T-helper 2 cell treated with Interferon-gamma antibody and Interleukin-4, amounts not matched to agents 5 μg/mL and 100 μg/mL, for 36 hours (primary cell): ENCODE results near the gene CRACR2B.

ENCODE experiments used
- DNase-seq: peaks from one replicate; pipeline ENCODE4 v3.0.0; 2021; ENCODE audit warnings: low spot score
- H3K27ac Mint-ChIP-seq: one replicate; pipeline ENCODE4 v1.8.0; 2021; ENCODE audit warnings: mild to moderate bottlenecking, mixed read lengths
- H3K27me3 Mint-ChIP-seq: one replicate; pipeline ENCODE4 v1.8.0; 2021; ENCODE audit warnings: low read depth, mixed read lengths
- H3K36me3 Mint-ChIP-seq: one replicate; pipeline ENCODE4 v1.8.0; 2021; ENCODE audit warnings: low read depth, mixed read lengths
- H3K4me1 Mint-ChIP-seq: one replicate; pipeline ENCODE4 v1.8.0; 2021; ENCODE audit warnings: low read depth, mixed read lengths
- H3K4me3 Mint-ChIP-seq: one replicate; pipeline ENCODE4 v1.8.0; 2022; ENCODE audit warnings: mild to moderate bottlenecking, moderate library complexity, mixed read lengths
- H3K9me3 Mint-ChIP-seq: one replicate; pipeline ENCODE4 v1.8.0; 2021; ENCODE audit warnings: mixed read lengths

Gene CRACR2B

DNA sequence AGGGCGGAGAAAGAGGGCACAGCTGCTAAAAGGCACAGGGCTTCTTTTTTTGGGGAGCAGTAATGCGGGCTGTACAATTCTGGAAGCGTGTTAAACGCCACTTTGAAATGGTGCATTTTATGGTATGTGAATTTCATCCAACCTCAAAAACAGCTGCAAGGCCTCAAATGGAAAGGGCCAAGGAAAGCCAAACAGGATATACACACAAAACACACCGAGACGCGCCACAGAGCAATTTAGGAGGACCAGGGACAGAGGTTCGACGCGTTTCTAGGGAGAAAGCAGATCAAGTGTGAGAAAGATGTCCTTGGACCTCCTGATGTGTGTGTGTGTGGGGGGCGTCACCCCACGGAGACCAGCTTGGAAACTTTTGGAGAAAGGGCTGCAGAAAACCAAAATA lies 46.0 kb downstream of the CRACR2B start:
- Mint-ChIP-seq H3K27ac (no peak overlapping the region), H3K4me1 (no peaks in the 10 kb centered on the region), H3K4me3 (no peak overlapping the region), H3K36me3 (no peaks in the 10 kb centered on the region), H3K27me3 (no peaks in the 10 kb centered on the region), H3K9me3 (no peaks in the 10 kb centered on the region)
- no peak for DNase-seq

DNA sequence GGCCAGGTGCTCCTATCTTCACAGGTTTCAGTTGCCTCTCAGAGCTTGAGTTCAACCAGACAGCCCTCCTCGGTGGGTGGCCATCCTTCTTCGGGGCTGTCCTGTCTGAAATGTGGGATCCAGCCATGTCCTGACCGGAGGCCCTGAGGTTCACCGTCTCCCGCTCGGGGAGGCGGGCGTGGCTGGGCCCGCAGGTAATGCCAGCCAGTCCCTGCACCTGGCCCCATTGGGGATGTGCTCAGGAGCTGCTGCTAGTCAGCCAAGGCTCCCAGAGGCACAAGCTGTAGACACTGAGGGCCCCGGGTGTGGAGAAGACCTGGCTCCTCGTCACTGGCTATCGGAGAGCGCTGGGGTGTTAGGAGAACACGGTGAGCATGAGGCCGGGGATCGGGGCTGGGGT lies 47.5 kb downstream of the CRACR2B start:
- H3K9me3 Mint-ChIP-seq = no peaks in the 10 kb centered on the region
- H3K27me3 Mint-ChIP-seq = no peaks in the 10 kb centered on the region
- no peak overlapping the region for H3K4me3 Mint-ChIP-seq
- no peak overlapping the region for H3K27ac Mint-ChIP-seq
- no peak for DNase-seq
- H3K4me1 Mint-ChIP-seq = no peaks in the 10 kb centered on the region
- peaks cover 3% of the 10 kb centered on the region for H3K36me3 Mint-ChIP-seq

DNA sequence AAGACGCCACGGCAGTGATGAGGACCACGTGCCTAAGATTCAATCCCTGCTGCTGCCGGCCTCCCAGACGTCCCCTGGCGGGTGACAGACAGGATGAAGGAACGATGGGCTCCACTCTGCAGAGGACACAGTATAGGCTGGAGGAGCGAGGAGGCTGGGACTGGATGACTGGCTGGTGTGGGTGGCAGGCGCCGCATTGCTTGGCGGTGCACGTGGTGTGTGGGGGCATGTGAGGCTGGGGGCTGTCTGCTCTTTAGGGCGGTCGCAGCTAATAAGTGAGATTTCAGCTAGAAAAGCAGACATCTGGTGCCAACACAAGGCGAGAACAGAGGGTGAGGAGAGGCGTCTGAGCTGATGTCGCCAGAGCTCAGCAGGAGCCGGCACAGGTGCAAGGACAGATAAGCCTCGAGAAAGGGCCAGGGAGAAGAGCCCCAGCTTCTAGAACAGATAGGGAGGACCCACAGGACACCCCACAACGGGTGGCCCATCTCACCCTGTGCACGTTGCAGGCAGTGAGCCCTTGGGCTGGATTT lies 48.1 kb downstream of the CRACR2B start:
- Mint-ChIP-seq H3K36me3 (peaks cover 3% of the 10 kb centered on the region), H3K27ac (no peak overlapping the region), H3K9me3 (no peaks in the 10 kb centered on the region), H3K4me3 (no peak overlapping the region), H3K4me1 (no peaks in the 10 kb centered on the region), H3K27me3 (no peaks in the 10 kb centered on the region)
- DNase-seq = no peak

DNA sequence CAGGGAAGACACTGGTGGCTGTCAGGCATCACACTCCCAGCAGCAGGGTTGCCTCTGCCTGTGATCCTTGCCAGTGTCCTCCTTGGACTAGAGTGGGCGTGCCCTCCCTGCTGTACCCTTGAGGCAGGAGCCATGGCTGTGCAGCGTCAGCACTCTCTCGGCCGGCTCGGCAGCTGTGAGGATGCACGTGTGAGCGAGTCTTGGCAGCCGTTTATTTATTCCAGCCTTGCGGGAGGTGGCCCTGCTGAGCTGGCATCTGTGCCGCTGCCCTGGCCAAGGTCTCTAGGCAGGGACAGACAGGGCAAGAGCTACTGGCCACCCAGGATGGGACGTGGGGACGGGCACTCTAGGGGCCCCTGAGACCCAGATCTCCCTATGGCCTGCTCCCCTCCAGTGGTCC lies 48.8 kb downstream of the CRACR2B start:
- Mint-ChIP-seq H3K4me1 (no peaks in the 10 kb centered on the region), H3K4me3 (no peak overlapping the region), H3K36me3 (peaks cover 3% of the 10 kb centered on the region), H3K27me3 (no peaks in the 10 kb centered on the region), H3K27ac (no peak overlapping the region), H3K9me3 (no peaks in the 10 kb centered on the region)
- DNase-seq = no peak

DNA sequence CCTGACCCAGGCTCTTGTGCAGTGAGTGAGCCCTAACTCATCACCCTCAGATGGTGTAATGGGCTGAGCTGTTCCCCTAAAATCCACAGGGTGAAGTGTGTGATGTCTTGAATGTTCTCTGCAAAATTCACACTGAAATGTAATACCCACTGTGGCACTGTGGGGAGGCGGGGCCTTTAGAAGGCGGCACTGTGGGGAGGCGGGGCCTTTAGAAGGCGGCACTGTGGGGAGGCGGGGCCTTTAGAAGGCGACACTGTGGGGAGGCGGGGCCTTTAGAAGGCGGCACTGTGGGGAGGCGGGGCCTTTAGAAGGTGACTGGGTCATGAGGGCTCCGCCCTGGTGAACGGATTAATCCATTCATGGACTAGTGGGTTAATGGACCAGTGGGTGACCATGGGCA lies 49.8 kb downstream of the CRACR2B start:
- DNase-seq = peak; percentile 12
- Mint-ChIP-seq H3K4me3 (no peak overlapping the region), H3K36me3 (peaks cover 7% of the 10 kb centered on the region), H3K4me1 (no peaks in the 10 kb centered on the region), H3K9me3 (no peaks in the 10 kb centered on the region), H3K27me3 (no peaks in the 10 kb centered on the region), H3K27ac (no peak overlapping the region)

DNA sequence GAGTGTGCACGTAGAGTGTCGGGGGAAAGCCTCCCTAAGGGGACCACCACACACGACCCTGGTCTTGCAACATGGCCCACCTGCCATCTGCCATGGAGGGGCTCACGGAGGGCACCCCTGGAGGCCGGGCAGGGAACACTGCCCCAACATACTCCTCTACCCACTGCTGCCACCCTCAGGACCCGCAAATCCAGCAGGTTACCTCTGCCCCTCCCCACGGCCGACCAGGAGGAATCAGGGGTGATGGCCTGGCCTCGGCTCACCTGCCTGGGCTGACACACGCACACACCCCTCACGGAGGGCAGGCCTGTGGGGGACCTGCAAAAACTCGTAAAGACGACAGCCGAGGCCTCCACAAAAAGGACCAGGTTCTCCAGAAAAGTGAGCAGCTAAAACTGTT lies 52.7 kb downstream of the CRACR2B start:
- Mint-ChIP-seq H3K4me1 (no peaks in the 10 kb centered on the region), H3K9me3 (no peaks in the 10 kb centered on the region), H3K36me3 (peaks cover 8% of the 10 kb centered on the region), H3K27me3 (no peaks in the 10 kb centered on the region), H3K4me3 (no peak overlapping the region), H3K27ac (no peak overlapping the region)
- DNase-seq = no peak
